Activated CD4-positive, alpha-beta T cell treated with anti-CD3 and anti-CD28 coated beads, Interleukin-2, Interleukin-4, amounts not matched to agents 100 ng/mL and 50 ng/mL, durations not matched to agents 16 hours and 8 hours (primary cell): ENCODE results near the gene PHTF1.

Experiments used
- DNase-seq: peaks from one replicate; pipeline ENCODE4 v3.0.0-alpha.2; 2020; ENCODE audit warnings: low spot score

The PHTF1 gene

GRCh38 chr1:113759333-113760101 lies at the start of gene PHTF1:
TSS of gene PHTF1 (minus strand) at chr1:113759486. CDS start at chr1:113758703, 783 bp downstream.
- peak; percentile 70 for DNase-seq

GRCh38 chr1:113808450-113809195 lies 49.3 kb upstream of the PHTF1 start:
- no peak for DNase-seq

- DNase-seq = no peak
These were observed 46.4 kb upstream of the PHTF1 start for GRCh38 chr1:113805639-113806038.

- no peak for DNase-seq
These were observed 45.9 kb upstream of the PHTF1 start for GRCh38 chr1:113805256-113805531.

GRCh38 chr1:113804421-113805255 lies 45.4 kb upstream of the PHTF1 start:
- no peak for DNase-seq

GRCh38 chr1:113802367-113803007 lies 43.2 kb upstream of the PHTF1 start:
- DNase-seq = peak; percentile 49

- no peak for DNase-seq
These were observed 41.2 kb upstream of the PHTF1 start for GRCh38 chr1:113800487-113800886.

- no peak for DNase-seq
These were observed 38.2 kb upstream of the PHTF1 start for GRCh38 chr1:113797472-113797871.

- no peak for DNase-seq
These were observed 34.9 kb upstream of the PHTF1 start for GRCh38 chr1:113793878-113794834.

GRCh38 chr1:113792986-113793385 lies 33.7 kb upstream of the PHTF1 start:
- no peak for DNase-seq

GRCh38 chr1:113792471-113792870 lies 33.2 kb upstream of the PHTF1 start:
- DNase-seq = no peak

GRCh38 chr1:113788802-113789201 lies 29.5 kb upstream of the PHTF1 start:
- no peak for DNase-seq

- DNase-seq = no peak
These were observed 28.4 kb upstream of the PHTF1 start for GRCh38 chr1:113787663-113788062.

GRCh38 chr1:113786069-113786468 lies 26.8 kb upstream of the PHTF1 start:
- DNase-seq = no peak

GRCh38 chr1:113784104-113784779 lies 25.0 kb upstream of the PHTF1 start:
- peak; percentile 69 for DNase-seq

- peak; percentile 75 for DNase-seq
These were observed 24.2 kb upstream of the PHTF1 start for GRCh38 chr1:113783254-113784103.

GRCh38 chr1:113782406-113782805 lies 23.1 kb upstream of the PHTF1 start:
- no peak for DNase-seq

- peak; percentile 43 for DNase-seq
These were observed 21.3 kb upstream of the PHTF1 start for GRCh38 chr1:113780374-113781146.

- no peak for DNase-seq
These were observed 20.3 kb upstream of the PHTF1 start for GRCh38 chr1:113779542-113779941.
